Panc1 (cell line): ENCODE measurements around the gene EIF5A. TPM values are rescaled to one million over a fixed set of nuclear protein-coding genes. Genes with fewer than 3 reads are reported as not detected.
A peak's percentile ranks its signal among the peaks of the same experiment; 100 is the strongest.

Experiments used
- ATAC-seq: fragments of 200-7000 bp; cut with Tn5 transposase; 2 replicates; pipeline ENCODE4 v1.9.1; 2020; ENCODE audit warnings: mild to moderate bottlenecking, moderate library complexity
- BruUV-seq: library from RNA; stranded (reverse); fragments of 400-500 nt; replicated peaks from 2 replicates; lab custom pipeline; 2021; lab: Mats Ljungman, UMichigan
- CTCF ChIA-PET: fragments of 300-600 bp; sonication (Branson Sonifier 250); formaldehyde crosslinking; loops from one replicate; lab custom pipeline; 2022; ENCODE audit warnings: antibody characterized with exemption; lab: Charles Lee
- POLR2A ChIA-PET: fragments of 300-600 bp; sonication (Branson Sonifier 250); formaldehyde crosslinking; loops from one replicate; lab custom pipeline; 2022; ENCODE audit warnings: antibody characterized with exemption; lab: Charles Lee
- DNase-seq: peaks from one replicate; pipeline ENCODE4 v3.0.0-alpha.2; 2010; ENCODE audit warnings: low read depth, low spot score
- H3K27ac ChIP-seq: 2 replicates; pipeline ENCODE4 v1.5.1; 2011; ENCODE audit warnings: mild to moderate bottlenecking, low read length, inconsistent platforms
- H3K27me3 ChIP-seq: fragments of 200-500 bp; sonication (Bioruptor generic); 2 replicates; pipeline ENCODE4 v1.6.0; 2014; ENCODE audit warnings: low read length, inconsistent platforms; ENCODE audit not compliant: control insufficient read depth, insufficient read depth
- H3K36me3 ChIP-seq: fragments of 200-500 bp; sonication (Bioruptor generic); 2 replicates; pipeline ENCODE4 v1.5.1; 2014; ENCODE audit warnings: inconsistent platforms, mild to moderate bottlenecking, low read length, moderate library complexity; ENCODE audit not compliant: control insufficient read depth, insufficient read depth
- H3K4me1 ChIP-seq: 2 replicates; pipeline ENCODE4 v1.5.1; 2011; ENCODE audit warnings: inconsistent platforms, mild to moderate bottlenecking, low read length, moderate library complexity; ENCODE audit not compliant: control insufficient read depth, insufficient read depth
- H3K4me3 ChIP-seq, 2 experiments: 2 replicates each; pipeline ENCODE4 v1.5.1; 2011 to 2012; ENCODE audit warnings: low read depth in 2 of 2, low read length in 2 of 2, mild to moderate bottlenecking in 2 of 2, inconsistent platforms in 1 of 2, moderate library complexity in 1 of 2
- H3K9me3 ChIP-seq: fragments of 200-500 bp; sonication (Bioruptor generic); 2 replicates; pipeline ENCODE4 v1.5.1; 2014; ENCODE audit warnings: low read depth, mild to moderate bottlenecking, inconsistent platforms, low read length, moderate library complexity; ENCODE audit not compliant: control insufficient read depth, insufficient read depth
- POLR2AphosphoS5 ChIP-seq: IDR thresholded peaks from 2 replicates; pipeline ENCODE4 v1.6.1; 2012; ENCODE audit warnings: mild to moderate bottlenecking, low read depth, low read length, moderate library complexity
- SIN3A ChIP-seq: IDR thresholded peaks from 2 replicates; pipeline ENCODE4 v1.6.1; 2012; ENCODE audit warnings: low read depth, mild to moderate bottlenecking, low read length, moderate library complexity, borderline replicate concordance; ENCODE audit not compliant: insufficient read depth
- TCF7L2 ChIP-seq: IDR thresholded peaks from 2 replicates; pipeline ENCODE4 v1.6.1; 2011; ENCODE audit warnings: mild to moderate bottlenecking, low read depth, low read length, inconsistent platforms
- in situ Hi-C: cut with HindIII; loops from 2 replicates; pipeline ENCODE4 v1.10.0; 2016; ENCODE audit warnings: low sequenced_read_pairs, low pct_unique_long_range_greater_than_20kb
- intact Hi-C: fragments of 100-400 bp; cut with micrococcal nuclease; formaldehyde crosslinking; loops from one replicate; pipeline ENCODE4 v1.10.0; 2022; ENCODE audit not compliant: unreplicated experiment
- total RNA-seq: library from RNA; stranded (reverse); gene quantifications from one replicate; pipeline ENCODE4 v1.2.1, GENCODE V29; 2021; ENCODE audit not compliant: unreplicated experiment
- TF ChIP-seq, protein P1 (sequence below), 2 experiments: IDR thresholded peaks; 2 replicates each; pipeline ENCODE4 v1.6.1; 2011 to 2012; ENCODE audit warnings: low read depth in 2 of 2, control low read depth in 1 of 2, low read length in 1 of 2, mild to moderate bottlenecking in 1 of 2, moderate library complexity in 1 of 2; ENCODE audit not compliant: insufficient read depth in 1 of 2
- TF ChIP-seq, protein P2 (sequence below): fragments of 450-650 bp; IDR thresholded peaks from 2 replicates; pipeline ENCODE4 v1.5.1; 2017; ENCODE audit warnings: mild to moderate bottlenecking

The EIF5A gene
- total RNA-seq, 1 experiment from 2014 or later: 728 TPM

DNA sequence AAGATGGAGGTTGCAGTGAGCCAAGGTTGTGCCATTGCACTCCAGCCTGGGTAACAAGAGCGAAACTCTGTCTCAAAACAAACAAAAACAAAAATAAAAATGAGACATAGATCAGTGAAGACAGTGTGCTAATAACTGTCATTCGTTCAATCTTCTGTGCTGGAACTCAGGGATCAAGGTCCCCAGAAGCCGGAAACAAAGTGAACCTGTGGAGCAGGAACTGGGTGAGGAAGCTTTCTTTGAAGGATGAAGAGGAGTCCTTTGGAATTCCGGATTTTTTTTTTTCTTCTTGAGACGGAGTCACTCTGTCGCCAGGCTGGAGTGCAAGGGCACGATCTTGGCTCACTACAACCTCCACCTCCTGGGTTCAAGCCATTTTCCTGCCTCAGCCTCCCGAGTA lies 28.0 kb upstream of the EIF5A start:
- intact Hi-C loops: no loop called here
- Histone ChIP-seq H3K27me3 (no peaks in the 10 kb centered on the region), H3K4me1 (no peaks in the 10 kb centered on the region), H3K4me3 (no peak overlapping the region), H3K9me3 (no peaks in the 10 kb centered on the region), H3K27ac (no peak overlapping the region), H3K36me3 (no peaks in the 10 kb centered on the region)
- ATAC-seq: no peak
- ChIA-PET CTCF (no interaction called here), POLR2A (no interaction called here)
- in situ Hi-C loops: no loop called here
- TF ChIP-seq, protein P1, sequence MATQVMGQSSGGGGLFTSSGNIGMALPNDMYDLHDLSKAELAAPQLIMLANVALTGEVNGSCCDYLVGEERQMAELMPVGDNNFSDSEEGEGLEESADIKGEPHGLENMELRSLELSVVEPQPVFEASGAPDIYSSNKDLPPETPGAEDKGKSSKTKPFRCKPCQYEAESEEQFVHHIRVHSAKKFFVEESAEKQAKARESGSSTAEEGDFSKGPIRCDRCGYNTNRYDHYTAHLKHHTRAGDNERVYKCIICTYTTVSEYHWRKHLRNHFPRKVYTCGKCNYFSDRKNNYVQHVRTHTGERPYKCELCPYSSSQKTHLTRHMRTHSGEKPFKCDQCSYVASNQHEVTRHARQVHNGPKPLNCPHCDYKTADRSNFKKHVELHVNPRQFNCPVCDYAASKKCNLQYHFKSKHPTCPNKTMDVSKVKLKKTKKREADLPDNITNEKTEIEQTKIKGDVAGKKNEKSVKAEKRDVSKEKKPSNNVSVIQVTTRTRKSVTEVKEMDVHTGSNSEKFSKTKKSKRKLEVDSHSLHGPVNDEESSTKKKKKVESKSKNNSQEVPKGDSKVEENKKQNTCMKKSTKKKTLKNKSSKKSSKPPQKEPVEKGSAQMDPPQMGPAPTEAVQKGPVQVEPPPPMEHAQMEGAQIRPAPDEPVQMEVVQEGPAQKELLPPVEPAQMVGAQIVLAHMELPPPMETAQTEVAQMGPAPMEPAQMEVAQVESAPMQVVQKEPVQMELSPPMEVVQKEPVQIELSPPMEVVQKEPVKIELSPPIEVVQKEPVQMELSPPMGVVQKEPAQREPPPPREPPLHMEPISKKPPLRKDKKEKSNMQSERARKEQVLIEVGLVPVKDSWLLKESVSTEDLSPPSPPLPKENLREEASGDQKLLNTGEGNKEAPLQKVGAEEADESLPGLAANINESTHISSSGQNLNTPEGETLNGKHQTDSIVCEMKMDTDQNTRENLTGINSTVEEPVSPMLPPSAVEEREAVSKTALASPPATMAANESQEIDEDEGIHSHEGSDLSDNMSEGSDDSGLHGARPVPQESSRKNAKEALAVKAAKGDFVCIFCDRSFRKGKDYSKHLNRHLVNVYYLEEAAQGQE (IDR thresholded peaks at IDR 0.05; ENCODE audit: insufficient read depth in 1 of 2, low read depth in 2 of 2, low read length in 1 of 2): no peak
- TF ChIP-seq POLR2AphosphoS5 (no peak), SIN3A (no peak), TCF7L2 (no peak)
- TF ChIP-seq, protein P2, sequence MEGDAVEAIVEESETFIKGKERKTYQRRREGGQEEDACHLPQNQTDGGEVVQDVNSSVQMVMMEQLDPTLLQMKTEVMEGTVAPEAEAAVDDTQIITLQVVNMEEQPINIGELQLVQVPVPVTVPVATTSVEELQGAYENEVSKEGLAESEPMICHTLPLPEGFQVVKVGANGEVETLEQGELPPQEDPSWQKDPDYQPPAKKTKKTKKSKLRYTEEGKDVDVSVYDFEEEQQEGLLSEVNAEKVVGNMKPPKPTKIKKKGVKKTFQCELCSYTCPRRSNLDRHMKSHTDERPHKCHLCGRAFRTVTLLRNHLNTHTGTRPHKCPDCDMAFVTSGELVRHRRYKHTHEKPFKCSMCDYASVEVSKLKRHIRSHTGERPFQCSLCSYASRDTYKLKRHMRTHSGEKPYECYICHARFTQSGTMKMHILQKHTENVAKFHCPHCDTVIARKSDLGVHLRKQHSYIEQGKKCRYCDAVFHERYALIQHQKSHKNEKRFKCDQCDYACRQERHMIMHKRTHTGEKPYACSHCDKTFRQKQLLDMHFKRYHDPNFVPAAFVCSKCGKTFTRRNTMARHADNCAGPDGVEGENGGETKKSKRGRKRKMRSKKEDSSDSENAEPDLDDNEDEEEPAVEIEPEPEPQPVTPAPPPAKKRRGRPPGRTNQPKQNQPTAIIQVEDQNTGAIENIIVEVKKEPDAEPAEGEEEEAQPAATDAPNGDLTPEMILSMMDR: no peak
- no TSS peak for BruUV-seq
- DNase-seq: no peak

DNA sequence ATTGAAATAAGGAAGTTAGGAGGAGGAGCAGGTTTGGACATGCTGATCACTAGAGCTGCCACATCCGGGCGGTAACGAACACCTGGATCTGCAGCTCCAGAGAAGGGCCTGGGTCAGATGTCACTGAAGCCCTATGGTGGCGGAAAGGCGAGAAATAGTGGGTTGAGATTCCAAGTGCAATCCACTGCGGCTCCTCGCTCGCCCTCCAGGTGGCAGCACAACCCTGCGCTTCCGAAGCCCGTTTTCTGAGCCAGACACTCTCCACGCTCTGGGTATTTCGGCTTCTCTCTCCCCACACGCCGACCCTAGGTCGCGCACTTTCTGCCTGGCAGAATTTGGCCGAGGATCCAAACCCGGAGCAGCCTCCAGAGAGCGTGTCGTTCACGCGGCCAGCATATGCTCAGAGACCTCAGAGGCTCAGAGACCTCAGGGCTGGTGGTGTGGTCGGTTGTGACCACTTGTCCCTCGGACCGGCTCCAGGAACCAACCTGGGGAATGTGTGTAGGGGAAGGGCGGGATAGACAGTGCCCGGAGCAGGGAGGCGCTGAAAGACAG lies 26.8 kb upstream of the EIF5A start:
- ChIA-PET CTCF (interaction anchor here (1.0 to 1.8 kb wide), 2 partner anchors 16 to 33 kb away, joined by 4 to 13 read pairs; no protein-coding TSS in a partner anchor), POLR2A (interaction anchor here (1.0 kb wide), 1 partner anchor 33 kb away, joined by 3 read pairs; no protein-coding TSS in a partner anchor)
- peak overlapping the region; percentile 63; the same call in 1 of the 2 replicates for H3K27ac ChIP-seq
- no peaks in the 10 kb centered on the region for H3K27me3 ChIP-seq
- DNase-seq: peak; percentile 80
- intact Hi-C loops: loop anchor here (2.0 kb wide), 1 partner anchor 16 kb away; no protein-coding TSS in a partner anchor
- no peaks in the 10 kb centered on the region for H3K36me3 ChIP-seq
- no peaks in the 10 kb centered on the region for H3K9me3 ChIP-seq
- H3K4me3 ChIP-seq: peak overlapping the region; percentile 46 to 64
- ATAC-seq: peak; percentile 87
- BruUV-seq: no TSS peak
- TF ChIP-seq SIN3A (no peak), POLR2AphosphoS5 (no peak)
- TF ChIP-seq, protein P1 (IDR thresholded peaks at IDR 0.05; ENCODE audit: insufficient read depth in 1 of 2, low read depth in 2 of 2, low read length in 1 of 2): no peak
- TF ChIP-seq, protein P2: peak; percentile 94
- H3K4me1 ChIP-seq: no peaks in the 10 kb centered on the region
- in situ Hi-C loops: no loop called here
